Measurements from ENCODE around the gene TBC1D10A. TPM values are rescaled to one million over a fixed set of nuclear protein-coding genes. Genes with fewer than 3 reads are reported as not detected.

The TBC1D10A gene, protein sequence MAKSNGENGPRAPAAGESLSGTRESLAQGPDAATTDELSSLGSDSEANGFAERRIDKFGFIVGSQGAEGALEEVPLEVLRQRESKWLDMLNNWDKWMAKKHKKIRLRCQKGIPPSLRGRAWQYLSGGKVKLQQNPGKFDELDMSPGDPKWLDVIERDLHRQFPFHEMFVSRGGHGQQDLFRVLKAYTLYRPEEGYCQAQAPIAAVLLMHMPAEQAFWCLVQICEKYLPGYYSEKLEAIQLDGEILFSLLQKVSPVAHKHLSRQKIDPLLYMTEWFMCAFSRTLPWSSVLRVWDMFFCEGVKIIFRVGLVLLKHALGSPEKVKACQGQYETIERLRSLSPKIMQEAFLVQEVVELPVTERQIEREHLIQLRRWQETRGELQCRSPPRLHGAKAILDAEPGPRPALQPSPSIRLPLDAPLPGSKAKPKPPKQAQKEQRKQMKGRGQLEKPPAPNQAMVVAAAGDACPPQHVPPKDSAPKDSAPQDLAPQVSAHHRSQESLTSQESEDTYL
- total RNA-seq (2021; ENCODE audit: unreplicated experiment) (18.6 TPM), Bru-seq, nascent RNA (percentile 57 among the genes with signal in this experiment), BruChase-seq, experiment 1, labeled RNA remaining after a 6-hour chase (percentile 58 among the genes with signal in this experiment), BruChase-seq, experiment 2, labeled RNA remaining after a 2-hour chase (percentile 60 among the genes with signal in this experiment)
- 20.1 and 20.7 TPM in 2 replicates for polyA plus RNA-seq (2012)
- long read RNA-seq, transcript TBC1D10A-201 (9 exons, 2,077 nt): major isoform, 28 of 43 reads
- long read RNA-seq, partial matches to known transcripts: 10 of 43 reads
- long read RNA-seq, other reads (novel, unspliced or antisense): 5 of 43 reads

DNA sequence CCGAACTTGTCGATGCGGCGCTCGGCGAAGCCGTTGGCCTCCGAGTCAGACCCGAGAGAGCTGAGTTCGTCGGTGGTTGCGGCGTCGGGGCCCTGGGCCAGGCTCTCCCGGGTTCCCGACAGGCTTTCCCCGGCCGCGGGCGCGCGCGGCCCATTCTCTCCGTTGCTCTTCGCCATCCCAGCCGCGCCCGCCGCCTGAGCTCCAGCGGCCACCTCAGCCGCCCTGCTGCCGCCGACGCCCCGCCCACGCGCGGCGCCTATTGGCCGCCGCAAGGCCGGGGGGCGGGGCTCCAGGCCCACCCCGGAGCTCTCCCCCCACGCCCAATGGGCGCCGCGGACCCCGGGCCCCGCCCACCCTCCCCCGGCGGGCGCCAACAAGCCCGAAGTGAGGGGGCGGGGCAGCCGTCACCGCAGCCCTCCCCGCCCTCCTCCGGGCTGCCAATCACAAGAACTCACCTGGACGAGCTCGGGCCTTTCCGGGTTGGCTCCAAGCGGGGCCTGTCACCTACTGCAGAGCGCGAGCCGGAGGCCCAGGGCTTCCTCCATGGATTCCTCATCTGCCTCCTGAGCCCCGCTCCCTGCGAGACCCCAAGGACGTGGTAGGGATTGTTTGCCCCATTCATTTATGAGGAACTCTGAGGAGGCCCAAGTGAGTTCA lies at the start of gene TBC1D10A:
TSS of gene TBC1D10A (minus strand) at position 236 of the 657 bp plus-strand sequence. CDS start at position 176, 60 bp downstream.
- H3K9me3 ChIP-seq (ENCODE audit: control insufficient read depth in 1 of 2, insufficient read depth in 1 of 2, low read depth in 1 of 2, low read length in 2 of 2): no peaks in the 10 kb centered on the region
- peaks cover 0 to 5% of the 10 kb centered on the region in 2 experiments; a peak in 2 of 4 replicates for H3K36me3 ChIP-seq (ENCODE audit: control insufficient read depth in 1 of 2, insufficient read depth in 2 of 2, low read length in 2 of 2)
- peaks cover 26 to 39% of the 10 kb centered on the region in 2 experiments for H3K4me1 ChIP-seq (ENCODE audit: control insufficient read depth in 1 of 2, insufficient read depth in 2 of 2, low read length in 2 of 2)
- peak within 1 kb of the TSS; percentile 67 for H3K9ac ChIP-seq (ENCODE audit: low read length)
- no peaks in the 10 kb centered on the region for H3K27me3 ChIP-seq (ENCODE audit: insufficient read depth, low read length)
- H3K9me2 ChIP-seq (ENCODE audit: insufficient read depth): no peaks in the 10 kb centered on the region
- peak within 1 kb of the TSS; percentile 69 to 78 for H3K4me3 ChIP-seq (replicated peaks in 1 of 2; ENCODE audit: low read depth in 1 of 2, low read length in 2 of 2)
- peak within 1 kb of the TSS; percentile 93 for H3K4me2 ChIP-seq (ENCODE audit: low read length)
- H2AFZ ChIP-seq (ENCODE audit: low read depth, low read length, poor library complexity, severe bottlenecking): no peak within 1 kb of the TSS
- CTCF ChIA-PET: interaction anchor here (0.7 to 6.4 kb wide), 7 partner anchors 30 to 637 kb away, joined by 3 to 81 read pairs (median 4); partner anchors contain the start of genes CASTOR1 and RNF215
- no TSS peak for BruUV-seq (replicated peaks)
- RAD21 ChIA-PET (ENCODE audit: low non-redundant PET in 1 of 2, low total read pairs in 2 of 2, uncharacterized antibody in 2 of 2, unreplicated experiment in 2 of 2): interaction anchor here (0.9 to 3.4 kb wide), 6 partner anchors 19 to 39 kb away, joined by 3 to 21 read pairs (median 6); partner anchors contain the start of genes CCDC157 (in 1 of the 2) and SF3A1 (in 1 of the 2)
- no peaks in the 10 kb centered on the region for H4K20me1 ChIP-seq (ENCODE audit: insufficient read depth)
- intact Hi-C loops (cut with micrococcal nuclease): loop anchor here (1.0 kb wide), 1 partner anchor 38 kb away; the partner anchor contains the start of gene CASTOR1
- DNase-seq (ENCODE audit: low read depth, low spot score): peak; percentile 85
- peak; percentile 91 for ATAC-seq
- peaks cover 4% of the 10 kb centered on the region; the same call in 1 of the 2 replicates for H3K79me2 ChIP-seq (ENCODE audit: insufficient read depth, low read length)
- H3K27ac ChIP-seq (ENCODE audit: low read depth, low read length): peak within 1 kb of the TSS; percentile 64
- POLR2A ChIA-PET: interaction anchor here (0.8 to 2.1 kb wide), 10 partner anchors 10 to 97 kb away, joined by 3 to 8 read pairs (median 6); partner anchors contain the start of genes CASTOR1, CCDC157 and SF3A1
- TF ChIP-seq TCF7L2 (IDR thresholded peaks at IDR 0.05; ENCODE audit: borderline replicate concordance, extremely low read depth, insufficient read depth, insufficient read length): no peak
- no peak for TF ChIP-seq CBX3 (IDR thresholded peaks at IDR 0.05; ENCODE audit: low read depth)
- TF ChIP-seq ELF1 (IDR thresholded peaks at IDR 0.05; ENCODE audit: borderline replicate concordance, low read depth): peak; percentile 62; the same call in 1 of the 2 replicates
- TF ChIP-seq JUND (IDR thresholded peaks at IDR 0.05): no peak
- peak; percentile 71 for TF ChIP-seq SIN3A (IDR thresholded peaks at IDR 0.05; ENCODE audit: low read depth)
- peak; percentile 46; the same call in 1 of the 2 replicates for TF ChIP-seq SP1 (IDR thresholded peaks at IDR 0.05; ENCODE audit: low read depth)
- TF ChIP-seq, protein P1, sequence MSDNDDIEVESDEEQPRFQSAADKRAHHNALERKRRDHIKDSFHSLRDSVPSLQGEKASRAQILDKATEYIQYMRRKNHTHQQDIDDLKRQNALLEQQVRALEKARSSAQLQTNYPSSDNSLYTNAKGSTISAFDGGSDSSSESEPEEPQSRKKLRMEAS (IDR thresholded peaks at IDR 0.05): peak; percentile 20; the same call in 1 of the 2 replicates
- TF ChIP-seq EZH2phosphoT487 (IDR thresholded peaks at IDR 0.05; ENCODE audit: borderline replicate concordance): no peak
- TF ChIP-seq CEBPB (IDR thresholded peaks at IDR 0.05; ENCODE audit: low read depth): no peak
- peak; percentile 64; the same call in 1 of the 2 replicates for TF ChIP-seq EGR1 (IDR thresholded peaks at IDR 0.05; ENCODE audit: low read depth)
- TF ChIP-seq, protein P2, sequence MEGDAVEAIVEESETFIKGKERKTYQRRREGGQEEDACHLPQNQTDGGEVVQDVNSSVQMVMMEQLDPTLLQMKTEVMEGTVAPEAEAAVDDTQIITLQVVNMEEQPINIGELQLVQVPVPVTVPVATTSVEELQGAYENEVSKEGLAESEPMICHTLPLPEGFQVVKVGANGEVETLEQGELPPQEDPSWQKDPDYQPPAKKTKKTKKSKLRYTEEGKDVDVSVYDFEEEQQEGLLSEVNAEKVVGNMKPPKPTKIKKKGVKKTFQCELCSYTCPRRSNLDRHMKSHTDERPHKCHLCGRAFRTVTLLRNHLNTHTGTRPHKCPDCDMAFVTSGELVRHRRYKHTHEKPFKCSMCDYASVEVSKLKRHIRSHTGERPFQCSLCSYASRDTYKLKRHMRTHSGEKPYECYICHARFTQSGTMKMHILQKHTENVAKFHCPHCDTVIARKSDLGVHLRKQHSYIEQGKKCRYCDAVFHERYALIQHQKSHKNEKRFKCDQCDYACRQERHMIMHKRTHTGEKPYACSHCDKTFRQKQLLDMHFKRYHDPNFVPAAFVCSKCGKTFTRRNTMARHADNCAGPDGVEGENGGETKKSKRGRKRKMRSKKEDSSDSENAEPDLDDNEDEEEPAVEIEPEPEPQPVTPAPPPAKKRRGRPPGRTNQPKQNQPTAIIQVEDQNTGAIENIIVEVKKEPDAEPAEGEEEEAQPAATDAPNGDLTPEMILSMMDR (IDR thresholded peaks at IDR 0.05 in 2 of 3, conservative IDR thresholded peaks at IDR 0.05 in 1 of 3; ENCODE audit: borderline replicate concordance in 1 of 3, insufficient read depth in 1 of 3, low read depth in 2 of 3, low read length in 2 of 3): no peak
- TF ChIP-seq EZH2 (IDR thresholded peaks at IDR 0.05): no peak
- peak; percentile 57 for TF ChIP-seq POLR2AphosphoS5 (IDR thresholded peaks at IDR 0.05; ENCODE audit: low read depth, low read length)
- TF ChIP-seq, protein P3, sequence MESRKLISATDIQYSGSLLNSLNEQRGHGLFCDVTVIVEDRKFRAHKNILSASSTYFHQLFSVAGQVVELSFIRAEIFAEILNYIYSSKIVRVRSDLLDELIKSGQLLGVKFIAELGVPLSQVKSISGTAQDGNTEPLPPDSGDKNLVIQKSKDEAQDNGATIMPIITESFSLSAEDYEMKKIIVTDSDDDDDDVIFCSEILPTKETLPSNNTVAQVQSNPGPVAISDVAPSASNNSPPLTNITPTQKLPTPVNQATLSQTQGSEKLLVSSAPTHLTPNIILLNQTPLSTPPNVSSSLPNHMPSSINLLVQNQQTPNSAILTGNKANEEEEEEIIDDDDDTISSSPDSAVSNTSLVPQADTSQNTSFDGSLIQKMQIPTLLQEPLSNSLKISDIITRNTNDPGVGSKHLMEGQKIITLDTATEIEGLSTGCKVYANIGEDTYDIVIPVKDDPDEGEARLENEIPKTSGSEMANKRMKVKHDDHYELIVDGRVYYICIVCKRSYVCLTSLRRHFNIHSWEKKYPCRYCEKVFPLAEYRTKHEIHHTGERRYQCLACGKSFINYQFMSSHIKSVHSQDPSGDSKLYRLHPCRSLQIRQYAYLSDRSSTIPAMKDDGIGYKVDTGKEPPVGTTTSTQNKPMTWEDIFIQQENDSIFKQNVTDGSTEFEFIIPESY (IDR thresholded peaks at IDR 0.05; ENCODE audit: extremely low read depth, insufficient replicate concordance, low read length): no peak
- peak; percentile 61 for TF ChIP-seq ZFX (IDR thresholded peaks at IDR 0.05)
- no peak for TF ChIP-seq SRF (IDR thresholded peaks at IDR 0.05; ENCODE audit: low read depth)
- no peak for TF ChIP-seq ZNF274 (IDR thresholded peaks at IDR 0.05; ENCODE audit: low read depth, low read length)
- no peak for TF ChIP-seq YY1 (IDR thresholded peaks at IDR 0.05; ENCODE audit: extremely low read depth, insufficient replicate concordance, low read depth, low read length)
- no peak for TF ChIP-seq POLR2A (IDR thresholded peaks at IDR 0.05; ENCODE audit: borderline replicate concordance, extremely low read depth, insufficient read depth, insufficient read length)
- TF ChIP-seq FOSL1 (IDR thresholded peaks at IDR 0.05; ENCODE audit: low read depth): no peak

Measured in HCT116 (cell line).